Middle frontal gyrus (tissue), 1 donor: ENCODE data around the gene TAP1.
A peak's percentile ranks its signal among the peaks of the same experiment; 100 is the strongest.
"Not testable (repeated sequence)": the region's sequence is repeated elsewhere in the genome, so short reads cannot be mapped to it uniquely, and the experiment has no call there.

Source experiments
- DNase-seq: peaks from one replicate; pipeline ENCODE4 v3.0.0-alpha.2; 2015; ENCODE audit warnings: low spot score; ENCODE audit errors: extremely low spot score

TAP1 gene, protein sequence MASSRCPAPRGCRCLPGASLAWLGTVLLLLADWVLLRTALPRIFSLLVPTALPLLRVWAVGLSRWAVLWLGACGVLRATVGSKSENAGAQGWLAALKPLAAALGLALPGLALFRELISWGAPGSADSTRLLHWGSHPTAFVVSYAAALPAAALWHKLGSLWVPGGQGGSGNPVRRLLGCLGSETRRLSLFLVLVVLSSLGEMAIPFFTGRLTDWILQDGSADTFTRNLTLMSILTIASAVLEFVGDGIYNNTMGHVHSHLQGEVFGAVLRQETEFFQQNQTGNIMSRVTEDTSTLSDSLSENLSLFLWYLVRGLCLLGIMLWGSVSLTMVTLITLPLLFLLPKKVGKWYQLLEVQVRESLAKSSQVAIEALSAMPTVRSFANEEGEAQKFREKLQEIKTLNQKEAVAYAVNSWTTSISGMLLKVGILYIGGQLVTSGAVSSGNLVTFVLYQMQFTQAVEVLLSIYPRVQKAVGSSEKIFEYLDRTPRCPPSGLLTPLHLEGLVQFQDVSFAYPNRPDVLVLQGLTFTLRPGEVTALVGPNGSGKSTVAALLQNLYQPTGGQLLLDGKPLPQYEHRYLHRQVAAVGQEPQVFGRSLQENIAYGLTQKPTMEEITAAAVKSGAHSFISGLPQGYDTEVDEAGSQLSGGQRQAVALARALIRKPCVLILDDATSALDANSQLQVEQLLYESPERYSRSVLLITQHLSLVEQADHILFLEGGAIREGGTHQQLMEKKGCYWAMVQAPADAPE

DNA sequence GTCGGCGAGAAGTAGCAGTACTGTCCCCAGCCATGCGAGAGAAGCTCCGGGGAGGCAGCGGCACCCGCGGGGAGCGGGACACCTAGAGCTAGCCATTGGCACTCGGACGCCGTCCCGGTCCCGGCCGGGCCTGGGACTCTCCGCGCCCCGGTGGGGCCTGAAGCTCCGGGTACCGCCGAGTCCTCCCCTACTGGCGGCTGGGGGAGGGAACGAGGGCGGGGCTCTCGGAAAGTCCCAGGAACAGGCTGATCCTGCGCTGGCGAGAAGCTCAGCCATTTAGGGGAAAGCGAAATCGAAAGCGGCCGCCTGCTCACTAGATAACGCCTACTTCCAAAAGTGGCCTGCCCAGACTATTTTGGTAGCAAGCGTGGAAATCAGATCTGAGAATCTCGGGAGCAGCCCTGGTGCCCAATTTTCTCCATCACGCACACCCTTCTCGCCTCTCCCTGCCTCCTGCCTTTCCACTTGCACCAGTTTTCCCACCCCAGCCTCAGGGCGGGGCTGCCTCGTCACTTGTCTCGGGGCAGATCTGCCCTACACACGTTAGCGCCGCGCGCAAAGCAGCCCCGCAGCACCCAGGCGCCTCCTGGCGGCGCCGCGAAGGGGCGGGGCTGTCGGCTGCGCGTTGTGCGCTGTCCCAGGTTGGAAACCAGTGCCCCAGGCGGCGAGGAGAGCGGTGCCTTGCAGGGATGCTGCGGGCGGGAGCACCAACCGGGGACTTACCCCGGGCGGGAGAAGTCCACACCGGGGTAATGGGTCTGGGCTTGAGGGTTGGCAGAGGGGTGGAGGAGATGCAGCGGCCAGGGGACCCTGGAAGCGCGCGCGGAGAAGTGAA, at the start of gene TAP1, which contains the start of gene PSMB9:
TAP1 (minus strand) TSS at position 164 of the 835 bp plus-strand sequence; CDS start at position 96, 68 bp downstream.
PSMB9 (plus strand) TSS at position 652 of the 835 bp plus-strand sequence; CDS start at position 690, 38 bp downstream.
- DNase-seq, result peak; percentile 91

DNA sequence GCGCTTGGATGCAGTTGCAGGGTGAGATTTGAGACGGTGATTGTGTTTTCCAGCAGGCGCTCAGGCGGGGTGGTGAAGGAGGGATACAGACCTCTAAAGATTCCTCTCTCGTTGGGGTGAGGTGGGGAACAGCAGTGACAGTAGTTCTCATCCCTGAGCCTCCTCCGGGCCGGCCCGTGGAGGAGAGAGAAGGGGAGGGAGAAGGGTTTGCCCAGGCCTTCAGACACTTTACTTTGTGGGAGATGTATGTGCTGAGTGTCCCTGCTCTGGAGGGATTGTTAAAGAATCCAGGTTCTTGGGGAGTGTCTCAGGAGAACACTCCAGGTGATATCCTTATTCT, 41.5 kb upstream of the TAP1 start:
- DNase-seq, result no peak

DNA sequence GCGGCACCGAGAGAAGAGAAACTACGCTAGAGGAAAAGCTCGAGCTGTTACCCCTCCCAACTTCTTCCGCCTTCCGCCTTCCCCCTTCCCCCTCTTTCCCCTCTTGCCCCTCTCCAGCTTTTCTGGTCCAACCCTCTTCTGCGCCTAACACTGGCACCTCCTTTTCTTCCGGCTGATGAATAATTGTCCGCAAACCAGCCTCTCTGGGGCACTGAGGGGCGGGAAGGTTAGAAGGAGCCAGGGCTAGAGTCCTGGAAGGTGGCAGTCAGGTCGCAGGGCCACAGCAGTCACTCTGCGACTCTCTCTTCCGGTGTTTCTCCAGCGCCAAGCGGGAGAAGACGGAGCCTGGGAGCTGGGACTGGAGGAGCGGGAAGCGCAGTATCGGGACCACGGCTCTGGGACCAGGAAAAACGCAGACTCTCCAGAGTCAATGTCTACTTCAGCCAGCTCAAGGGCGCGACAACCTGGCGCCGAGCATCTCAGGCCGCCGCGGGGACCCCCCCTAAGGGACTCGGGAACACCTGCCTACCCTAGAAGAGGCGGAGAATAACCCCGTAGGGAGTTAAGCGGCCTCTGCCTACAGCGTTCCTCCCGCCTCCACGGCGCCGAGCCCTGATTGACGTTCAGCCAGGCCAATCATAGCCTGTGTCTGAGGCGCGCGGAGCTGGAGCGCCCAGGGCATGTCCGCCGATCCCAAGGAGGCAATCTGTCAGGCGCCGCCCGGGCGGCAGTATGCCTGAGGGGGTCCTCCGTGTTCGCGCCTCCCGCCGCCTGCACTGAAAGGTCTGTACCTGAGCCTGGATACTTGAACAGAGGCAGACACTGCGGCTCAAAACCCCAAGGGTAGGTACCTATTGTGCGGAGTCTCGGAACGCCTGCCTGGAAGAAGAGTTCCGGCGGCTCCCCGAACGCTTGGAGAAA, 40.8 kb upstream of the TAP1 start:
- DNase-seq, result peak; percentile 92

DNA sequence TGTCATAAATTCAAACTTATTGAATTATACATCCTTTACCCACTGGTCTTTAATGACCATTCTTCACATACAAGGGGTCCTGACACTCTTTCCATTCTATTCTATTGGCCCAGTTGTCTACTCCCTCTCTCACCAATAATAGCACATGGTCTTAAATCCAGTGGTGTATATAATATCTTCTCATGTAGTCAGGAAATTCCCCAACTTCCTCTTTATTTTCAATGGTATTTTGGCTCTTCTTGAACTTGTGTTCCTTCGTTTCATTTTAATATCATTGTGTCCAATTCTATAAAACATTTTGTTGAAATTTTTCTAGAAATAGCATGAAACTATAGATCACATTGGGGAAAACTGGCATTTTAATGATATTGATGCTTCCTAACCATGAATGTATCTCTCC, 37.3 kb upstream of the TAP1 start:
- no peak for DNase-seq

DNA sequence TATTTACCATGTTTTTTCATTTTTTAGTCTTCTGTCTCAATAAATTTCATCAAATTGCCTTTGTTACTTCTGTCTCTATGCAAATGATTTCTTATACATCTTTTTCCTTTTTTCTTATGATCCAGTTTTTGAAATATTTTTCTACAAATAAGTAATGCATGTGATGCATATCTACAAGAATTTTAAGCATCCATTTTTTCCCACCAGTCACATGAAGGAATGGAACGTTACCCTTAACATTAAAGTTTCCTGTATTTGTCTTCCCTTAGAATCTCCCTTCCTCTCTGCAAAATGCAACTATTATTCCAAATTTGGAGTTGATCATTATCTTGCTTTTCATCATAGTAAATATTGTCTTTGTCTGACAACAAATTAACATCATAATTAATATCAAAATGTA, 36.0 kb upstream of the TAP1 start:
- DNase-seq, result no peak

DNA sequence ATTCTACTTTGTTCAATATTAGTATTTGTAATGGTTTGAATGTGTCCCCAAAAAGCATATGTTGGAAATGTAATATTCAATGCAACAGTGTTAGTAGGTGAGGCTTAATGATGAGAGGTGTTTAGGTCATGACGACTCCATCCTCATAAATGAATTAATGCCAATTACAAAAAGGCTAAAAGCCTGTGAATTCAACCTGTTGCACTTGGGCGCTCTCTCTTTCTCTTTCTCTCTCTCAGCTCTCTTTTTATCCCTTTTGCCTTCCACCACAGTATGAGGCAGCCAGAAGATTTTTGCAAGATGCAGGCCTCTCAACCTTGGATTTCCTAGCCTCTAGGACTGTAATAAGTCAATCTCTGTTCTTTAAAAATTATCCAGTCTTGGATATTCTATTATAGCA, 35.1 kb upstream of the TAP1 start:
- DNase-seq, result no peak

DNA sequence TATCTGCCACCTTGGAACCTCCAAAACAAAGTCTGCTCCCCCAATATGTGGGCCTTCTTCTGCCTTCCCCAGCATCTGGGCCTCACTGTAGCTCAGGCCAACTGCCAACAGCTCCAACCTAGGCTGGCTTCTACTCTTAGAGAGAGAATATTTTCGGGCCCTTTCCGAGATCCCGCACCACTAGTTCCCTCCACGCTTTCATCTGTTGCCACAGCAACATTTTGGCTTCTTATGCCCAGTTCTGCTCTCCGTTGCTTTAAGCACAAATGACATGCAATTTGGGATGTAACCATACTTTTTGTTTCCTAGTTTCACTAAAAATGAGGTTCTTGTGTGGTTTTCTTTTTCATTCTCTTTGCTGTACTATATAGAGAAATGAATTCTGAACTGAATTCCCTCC, 34.1 kb upstream of the TAP1 start:
- no peak for DNase-seq

DNA sequence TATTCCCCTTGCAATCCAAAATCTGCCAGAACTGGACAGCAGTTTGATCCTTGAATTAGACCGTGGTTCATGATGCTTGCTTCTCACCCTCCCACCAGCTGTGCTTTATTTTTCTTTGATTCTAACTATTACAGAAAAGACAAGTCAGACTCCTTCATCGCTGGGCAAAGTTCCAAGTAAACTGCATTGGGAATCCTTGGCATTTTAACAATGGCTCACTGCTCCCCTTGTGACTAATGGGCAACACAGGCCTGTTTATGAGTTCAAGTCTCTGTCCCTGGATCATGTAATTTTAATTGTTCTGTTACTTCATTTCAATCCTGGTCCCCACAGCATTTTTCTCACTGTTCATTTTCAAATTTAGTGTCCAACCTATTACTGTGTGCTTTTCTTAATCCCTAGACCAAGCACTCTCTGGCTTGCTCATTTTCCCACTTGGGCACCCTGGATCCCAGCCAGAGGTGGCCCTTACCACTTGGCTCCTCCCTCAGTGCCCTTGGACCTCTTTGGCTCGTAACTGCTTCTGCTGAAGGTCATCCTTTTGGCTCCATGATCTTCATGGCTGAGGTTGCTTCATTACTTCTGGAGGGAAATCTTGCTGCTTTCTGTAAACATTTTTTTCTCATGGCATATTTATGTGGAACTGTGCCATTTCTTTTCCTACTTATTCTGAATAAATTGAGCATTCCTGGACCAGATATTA, 33.3 kb upstream of the TAP1 start:
- DNase-seq, result no peak

DNA sequence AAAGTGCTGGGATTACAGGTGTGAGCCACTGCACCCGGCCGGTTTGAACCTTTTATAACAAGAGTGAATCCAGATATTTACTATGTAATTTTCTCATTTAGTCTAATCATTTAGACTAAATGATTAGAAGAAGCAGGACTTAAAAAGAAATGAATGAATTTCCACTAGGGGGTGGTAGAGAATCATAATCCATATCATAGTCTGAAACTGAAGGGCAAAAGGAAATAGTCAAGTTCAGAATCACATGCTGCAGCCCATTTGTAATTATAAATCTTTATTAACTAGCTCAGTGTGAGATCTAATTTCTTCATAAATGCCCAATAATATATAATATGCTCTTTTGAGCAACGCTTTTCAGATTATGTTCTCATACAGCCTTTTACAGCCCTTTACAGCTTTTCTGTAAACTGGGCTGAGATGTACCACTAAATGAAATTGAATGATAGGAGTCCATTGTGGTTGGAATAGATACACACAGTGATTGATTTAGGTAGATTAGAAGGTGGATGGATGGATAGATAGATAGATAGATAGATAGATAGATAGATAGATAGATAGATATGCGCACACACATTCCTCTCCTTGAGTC, 32.3 kb upstream of the TAP1 start:
- peak; percentile 58 for DNase-seq

DNA sequence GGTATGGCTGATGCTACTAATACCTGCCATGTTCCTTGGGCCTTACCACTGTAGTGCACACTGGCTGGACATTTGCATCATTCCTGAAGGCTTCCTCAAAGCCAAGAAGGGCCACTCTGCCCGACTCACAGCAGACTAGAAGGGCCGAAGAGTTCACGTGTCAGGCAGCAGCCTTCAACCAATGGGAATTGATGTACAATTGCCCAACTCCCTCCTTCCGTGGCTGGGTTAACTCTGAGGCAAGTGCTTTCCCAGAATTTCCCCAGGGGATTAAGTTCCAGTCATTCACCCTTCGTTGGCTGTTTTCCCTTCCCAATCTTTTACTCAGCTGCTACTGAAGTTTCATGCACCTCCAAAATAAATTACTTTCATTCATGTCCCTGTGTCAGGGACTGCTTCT, 30.3 kb upstream of the TAP1 start:
- no peak for DNase-seq

DNA sequence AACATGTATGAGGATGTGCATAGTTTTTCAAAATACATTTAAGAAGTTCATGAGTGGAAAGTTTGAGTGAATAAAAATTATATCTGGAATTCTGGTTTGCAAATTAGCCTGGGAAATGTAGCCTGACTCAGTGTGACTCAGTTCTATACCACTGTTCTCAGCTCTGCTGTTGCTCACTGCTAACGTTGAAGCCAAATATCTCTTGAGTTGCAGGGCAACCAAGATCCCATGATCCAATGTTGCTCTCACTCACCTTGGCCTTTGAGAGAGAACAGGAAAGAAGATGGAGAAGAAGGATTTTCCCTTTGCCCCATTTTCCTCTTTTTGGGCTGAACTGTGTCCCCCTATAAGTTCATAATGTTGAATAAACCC, 29.4 kb upstream of the TAP1 start:
- no peak for DNase-seq

DNA sequence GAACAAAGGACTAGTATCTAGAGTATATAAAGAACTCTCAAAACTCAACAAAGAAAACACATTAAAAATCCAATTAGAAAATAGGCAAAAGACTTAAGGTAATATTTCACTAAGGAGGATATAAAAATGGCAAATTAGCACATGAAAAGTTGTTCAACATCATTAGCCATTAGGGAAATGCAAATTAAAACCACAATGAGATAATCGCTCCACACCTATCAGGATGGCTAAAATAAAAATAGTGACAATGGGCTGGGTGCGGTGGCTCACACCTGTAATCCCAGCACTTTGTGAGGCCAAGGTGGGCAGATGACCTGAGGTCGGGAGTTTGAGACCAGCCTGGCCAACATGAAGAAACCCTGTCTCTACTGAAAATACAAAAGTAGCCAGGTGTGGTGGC, 27.5 kb upstream of the TAP1 start:
- not testable (repeated sequence) for DNase-seq

DNA sequence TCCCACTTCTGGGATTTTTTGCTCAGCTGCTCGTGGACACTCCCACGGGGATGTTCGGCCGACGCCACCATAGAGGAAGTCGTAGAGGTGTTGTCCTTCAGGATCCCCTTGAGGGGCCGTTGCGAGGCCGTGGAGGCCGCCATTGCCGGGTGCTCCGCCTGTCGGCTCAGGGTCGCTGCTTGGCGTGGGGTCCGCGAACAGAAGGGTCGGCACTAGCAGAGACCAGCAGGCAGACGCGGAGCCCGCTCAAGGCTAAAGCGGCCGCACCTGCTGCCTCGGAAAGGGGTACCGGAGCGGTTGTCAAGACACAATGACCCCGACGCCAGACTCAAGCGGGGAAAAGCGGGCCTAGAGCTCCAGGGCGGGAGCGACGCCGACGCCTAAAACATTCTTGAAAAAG, 26.2 kb upstream of the TAP1 start:
- DNase-seq, result no peak

DNA sequence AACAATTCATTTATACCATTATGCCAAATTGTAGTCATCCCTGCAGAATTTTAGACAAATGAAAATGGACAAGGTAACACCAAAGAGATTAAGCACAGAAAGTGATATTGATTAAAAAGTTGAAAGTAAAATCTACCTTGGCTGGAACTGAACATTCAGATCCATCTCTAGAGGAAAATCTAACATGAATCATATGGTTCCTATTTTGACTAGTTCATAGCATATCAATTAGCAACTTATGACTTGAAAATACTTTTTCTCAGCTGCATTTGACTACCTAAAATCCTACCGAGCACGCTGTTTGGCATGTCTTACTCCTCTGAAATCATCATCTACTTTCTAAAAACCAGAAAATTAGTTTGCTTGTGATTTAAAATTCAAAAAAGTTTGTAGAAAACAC, 23.1 kb upstream of the TAP1 start:
- no peak for DNase-seq

DNA sequence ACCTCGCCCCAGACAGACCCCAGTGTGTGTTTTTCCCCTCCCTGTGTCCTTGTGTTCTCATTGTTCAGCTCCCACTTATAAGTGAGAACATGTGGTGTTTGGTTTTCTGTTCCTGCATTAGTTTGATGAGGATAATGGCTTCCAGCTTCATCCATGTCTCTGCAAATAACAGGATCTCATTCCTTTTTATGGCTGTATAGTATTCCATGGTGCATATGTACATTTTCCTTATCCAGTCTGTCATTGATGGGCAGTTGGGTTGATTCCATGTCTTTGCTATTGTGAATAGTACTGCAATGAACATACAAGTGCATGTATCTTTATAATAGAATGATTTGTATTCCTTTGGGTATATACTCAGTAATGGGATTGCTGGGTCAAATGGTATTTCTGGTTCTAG, 20.4 kb upstream of the TAP1 start:
- DNase-seq, result not testable (repeated sequence)

DNA sequence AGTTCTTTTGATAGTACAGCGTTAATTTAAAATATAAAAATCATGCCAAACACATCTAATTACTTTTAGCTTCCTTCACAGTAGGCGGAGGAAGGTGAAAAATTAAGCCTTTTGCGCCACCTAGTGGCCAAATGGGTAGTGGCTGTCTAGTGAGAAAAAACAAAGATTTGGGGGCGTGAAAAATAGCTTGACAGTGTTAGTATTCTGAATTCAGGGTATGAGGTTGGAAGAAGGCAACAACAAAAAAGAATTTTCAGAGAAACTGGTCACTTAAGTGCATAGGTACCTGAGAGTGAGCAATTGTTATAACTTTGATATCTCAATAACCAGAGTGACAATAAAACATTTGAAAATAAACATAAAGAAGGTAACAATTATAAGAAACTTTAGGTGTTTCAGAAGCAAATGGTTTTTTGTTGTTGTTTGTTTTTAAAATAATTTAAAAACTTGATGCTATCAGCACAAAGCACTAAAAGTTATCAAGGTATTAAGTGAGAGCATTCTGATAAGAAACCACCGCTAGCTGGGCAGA, 14.8 kb upstream of the TAP1 start:
- DNase-seq, result peak; percentile 71

DNA sequence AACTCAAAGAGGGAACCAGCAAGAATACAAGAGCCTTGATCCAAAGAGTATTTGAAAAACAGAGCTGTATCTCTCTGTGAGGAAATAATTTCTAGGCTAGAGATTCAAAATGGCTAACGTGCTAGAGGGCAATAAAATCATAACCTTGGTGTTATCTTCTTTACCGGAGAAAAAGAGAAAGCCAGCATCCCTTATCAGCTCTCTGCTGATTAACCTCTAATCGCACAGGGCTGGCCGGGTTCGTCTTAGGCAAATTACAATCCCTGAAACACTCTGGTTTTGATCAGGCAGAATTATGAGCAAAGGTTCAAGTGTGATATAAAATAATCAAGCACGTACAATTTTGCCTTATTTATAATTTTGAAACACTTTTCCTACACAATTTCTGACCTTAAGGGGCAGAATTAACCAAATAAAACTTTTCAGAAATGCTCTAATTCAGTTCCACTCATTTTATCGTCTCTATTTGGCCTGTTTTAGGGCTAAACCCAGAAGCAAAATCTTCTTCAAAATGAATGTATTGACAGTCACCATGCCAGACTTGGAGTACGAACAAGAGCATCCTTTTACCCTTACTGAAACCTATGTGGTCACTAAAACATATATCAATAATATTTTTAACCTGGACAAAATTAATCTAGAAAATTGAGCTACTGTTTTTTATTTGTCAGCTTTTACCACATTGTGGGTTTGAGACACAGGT, 14.2 kb upstream of the TAP1 start:
- no peak for DNase-seq

DNA sequence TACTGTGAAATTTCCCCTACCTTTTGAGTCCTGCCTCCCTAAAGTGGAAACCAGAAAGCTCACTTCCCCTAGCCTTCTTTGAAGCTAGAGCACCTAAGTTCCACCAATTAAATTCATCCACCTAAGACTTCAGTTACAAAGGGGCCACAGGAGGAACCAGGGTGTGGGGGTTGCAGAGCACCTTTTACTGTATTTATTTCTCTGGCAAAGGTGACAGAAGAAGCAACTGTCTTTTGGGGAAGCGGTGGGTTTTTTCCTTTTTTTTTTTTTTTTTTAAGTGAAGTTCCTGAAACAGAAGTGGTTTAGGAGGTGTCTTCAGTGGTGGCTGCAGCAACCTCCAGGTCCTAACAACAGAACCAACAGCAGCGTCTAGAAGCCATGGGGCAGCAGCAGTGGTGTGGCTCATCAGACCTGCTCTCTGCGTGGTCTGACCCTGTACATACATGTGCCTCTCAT, 13.5 kb upstream of the TAP1 start:
- DNase-seq, result no peak
